GM12878 (cell line): Measurements from ENCODE around the gene HSBP1L1. TPM values are rescaled to one million over a fixed set of nuclear protein-coding genes. Genes with fewer than 3 reads are reported as not detected.

Source experiments
- ATAC-seq: fragments of 200-7000 bp; cut with Tn5 transposase; 3 replicates; pipeline ENCODE4 v1.9.1; 2020; ENCODE audit warnings: mild to moderate bottlenecking, moderate library complexity
- BruUV-seq: library from RNA; stranded (reverse); fragments of 400-500 nt; replicated peaks from 2 replicates; lab custom pipeline; 2021; lab: Mats Ljungman, UMichigan
- CTCF ChIA-PET: fragments of 300-600 bp; sonication (Branson Sonifier 250); formaldehyde crosslinking; extraction: SDS; loops from one replicate; lab custom pipeline; 2021; ENCODE audit warnings: inconsistent platforms; lab: Yijun Ruan, JAX
- POLR2A ChIA-PET: fragments of 350-600 bp; formaldehyde crosslinking; extraction: SDS; loops from one replicate; lab custom pipeline; 2021; ENCODE audit warnings: inconsistent platforms; lab: Charles Lee
- RAD21 ChIA-PET: fragments of 300-600 bp; sonication (Branson Sonifier 250); formaldehyde crosslinking; loops from one replicate; lab custom pipeline; 2023; ENCODE audit warnings: antibody characterized with exemption; ENCODE audit not compliant: unreplicated experiment; lab: Charles Lee
- SMC1A ChIA-PET: fragments of 300-600 bp; sonication (Branson Sonifier 250); formaldehyde crosslinking; loops from one replicate; lab custom pipeline; 2023; ENCODE audit not compliant: unreplicated experiment, uncharacterized antibody; lab: Charles Lee
- DNase-seq: peaks from one replicate; pipeline ENCODE4 v3.0.0-alpha.2; 2011; ENCODE audit warnings: low read depth, low spot score
- FAIRE-seq: peaks from 3 replicates; lab custom pipeline; 2011; peaks lifted over from hg19 to GRCh38; lab: Jason Lieb, UNC
- H2AFZ ChIP-seq: 2 replicates; pipeline ENCODE4 v1.6.0; 2011; ENCODE audit warnings: low read depth, low read length, control low read depth; ENCODE audit not compliant: control insufficient read depth
- H3K27ac ChIP-seq: 2 replicates; pipeline ENCODE4 v1.5.1; 2011; ENCODE audit warnings: control low read depth; ENCODE audit not compliant: control insufficient read depth, insufficient read depth
- H3K27me3 ChIP-seq, 2 experiments: replicated peaks in 1 of 2; 2 replicates each; pipeline versions ENCODE4 v1.6.0 to v1.6.1; 2011; ENCODE audit warnings: low read length in 1 of 2; ENCODE audit not compliant: control insufficient read depth in 2 of 2, insufficient read depth in 2 of 2
- H3K36me3 ChIP-seq, 2 experiments: 2 replicates each; pipeline ENCODE4 v1.5.1; 2011; ENCODE audit warnings: low read length in 1 of 2; ENCODE audit not compliant: control insufficient read depth in 2 of 2, insufficient read depth in 2 of 2
- H3K4me1 ChIP-seq: 2 replicates; pipeline ENCODE4 v1.6.1; 2011; ENCODE audit warnings: mild to moderate bottlenecking, low read length, moderate library complexity, mixed read lengths; ENCODE audit not compliant: control insufficient read depth, insufficient read depth
- H3K4me2 ChIP-seq: 2 replicates; pipeline ENCODE4 v1.6.0; 2011; ENCODE audit warnings: control low read depth; ENCODE audit not compliant: control insufficient read depth, insufficient read depth
- H3K4me3 ChIP-seq: fragments of 200-600 bp; sonication (generic); 2 replicates; pipeline ENCODE4 v1.5.1; 2016
- H3K79me2 ChIP-seq: 2 replicates; pipeline ENCODE4 v1.6.0; 2011; ENCODE audit warnings: low read length; ENCODE audit not compliant: control insufficient read depth, insufficient read depth
- H3K9ac ChIP-seq: 2 replicates; pipeline ENCODE4 v1.8.0; 2011; ENCODE audit warnings: low read length, control low read depth, mixed read lengths; ENCODE audit not compliant: control insufficient read depth, insufficient read depth
- H3K9me3 ChIP-seq: replicated peaks from 3 replicates; pipeline ENCODE4 v1.5.1; 2011; ENCODE audit warnings: mild to moderate bottlenecking, low read length; ENCODE audit not compliant: control insufficient read depth, insufficient read depth
- H4K20me1 ChIP-seq: 2 replicates; pipeline ENCODE4 v1.6.0; 2011; ENCODE audit not compliant: control insufficient read depth, insufficient read depth
- CHD2 ChIP-seq: IDR thresholded peaks from 2 replicates; pipeline ENCODE4 v1.6.1; 2011; ENCODE audit warnings: low read depth, low read length, improper control_type of control experiment, borderline replicate concordance
- EP300 ChIP-seq, 2 experiments: fragments of 150-350 bp in 1 of 2; IDR thresholded peaks; 2 replicates each; pipeline ENCODE4 v1.6.1; 2011 to 2012; ENCODE audit warnings: low read depth in 2 of 2, low read length in 2 of 2, borderline replicate concordance in 1 of 2, improper control_type of control experiment in 1 of 2, inconsistent platforms in 1 of 2; ENCODE audit not compliant: control insufficient read depth in 1 of 2
- ESRRA ChIP-seq: IDR thresholded peaks from 2 replicates; pipeline ENCODE4 v1.6.1; 2012; ENCODE audit warnings: mild to moderate bottlenecking, low read length, improper control_type of control experiment
- FOXK2 ChIP-seq: fragments of 450-650 bp; IDR thresholded peaks from 2 replicates; pipeline ENCODE4 v1.6.1; 2017; ENCODE audit warnings: mild to moderate bottlenecking, moderate library complexity
- GATAD2B ChIP-seq: fragments of 450-650 bp; conservative IDR thresholded peaks from 2 replicates; pipeline ENCODE4 v1.6.1; 2017; ENCODE audit warnings: low read depth, mild to moderate bottlenecking, moderate library complexity
- IRF5 ChIP-seq: fragments of 450-650 bp; IDR thresholded peaks from 2 replicates; pipeline ENCODE4 v1.6.1; 2017; ENCODE audit warnings: borderline replicate concordance
- JUNB ChIP-seq: IDR thresholded peaks from 2 replicates; pipeline ENCODE4 v1.6.1; 2016; ENCODE audit warnings: antibody characterized with exemption, mild to moderate bottlenecking
- JUND ChIP-seq: IDR thresholded peaks from 2 replicates; pipeline ENCODE4 v1.6.1; 2012; ENCODE audit warnings: low read depth, mild to moderate bottlenecking, low read length, improper control_type of control experiment, moderate library complexity
- MEF2A ChIP-seq: IDR thresholded peaks from 2 replicates; pipeline ENCODE4 v1.6.1; 2011; ENCODE audit warnings: low read depth, mild to moderate bottlenecking, low read length, moderate library complexity; ENCODE audit not compliant: insufficient read depth
- MEF2B ChIP-seq: fragments of 450-650 bp; IDR thresholded peaks from 2 replicates; pipeline ENCODE4 v1.6.1; 2018; ENCODE audit warnings: mild to moderate bottlenecking, moderate library complexity; ENCODE audit not compliant: partially characterized antibody, poor library complexity, severe bottlenecking
- NKRF ChIP-seq: fragments of 450-650 bp; conservative IDR thresholded peaks from 2 replicates; pipeline ENCODE4 v1.6.1; 2017; ENCODE audit warnings: mild to moderate bottlenecking, moderate library complexity
- NRF1 ChIP-seq: conservative IDR thresholded peaks from 2 replicates; pipeline ENCODE4 v1.6.1; 2011; ENCODE audit warnings: mild to moderate bottlenecking, low read depth, low read length, improper control_type of control experiment
- PBX3 ChIP-seq: IDR thresholded peaks from 2 replicates; pipeline ENCODE4 v1.6.1; 2011; ENCODE audit warnings: mild to moderate bottlenecking, low read depth, low read length, moderate library complexity; ENCODE audit not compliant: insufficient replicate concordance
- RAD51 ChIP-seq: fragments of 450-650 bp; IDR thresholded peaks from 2 replicates; pipeline ENCODE4 v1.6.1; 2016; ENCODE audit warnings: moderate library complexity, mild to moderate bottlenecking, inconsistent platforms
- RB1 ChIP-seq: fragments of 450-650 bp; formaldehyde crosslinking; IDR thresholded peaks from 2 replicates; pipeline ENCODE4 v1.6.1; 2017; ENCODE audit warnings: mild to moderate bottlenecking, borderline replicate concordance
- RFX5 ChIP-seq: IDR thresholded peaks from 2 replicates; pipeline ENCODE4 v1.6.1; 2011; ENCODE audit warnings: low read depth, low read length, improper control_type of control experiment
- ZNF384 ChIP-seq: IDR thresholded peaks from 2 replicates; pipeline ENCODE4 v1.6.1; 2012; ENCODE audit warnings: low read depth, mild to moderate bottlenecking, low read length, improper control_type of control experiment, borderline replicate concordance
- ZNF622 ChIP-seq: fragments of 450-650 bp; IDR thresholded peaks from 2 replicates; pipeline ENCODE4 v1.6.1; 2017; ENCODE audit warnings: mild to moderate bottlenecking, inconsistent platforms
- WGBS: methylation state at CpG from one replicate; pipeline ENCODE4 v1.1.6; 2016; ENCODE audit warnings: low lambda C conversion rate; ENCODE audit not compliant: insufficient replicate concordance, insufficient coverage; ENCODE audit errors: missing lambda C conversion rate; 5-methylcytosine and 5-hydroxymethylcytosine counted together
- in situ Hi-C: fragments of 300-500 bp; cut with MboI; formaldehyde crosslinking; loops from 9 replicates; pipeline ENCODE4 v1.14.3; 2018; ENCODE audit warnings: mixed read lengths
- intact Hi-C: fragments of 100-400 bp; cut with micrococcal nuclease; formaldehyde crosslinking; loops from one replicate; pipeline ENCODE4 v1.14.2; 2022; ENCODE audit not compliant: unreplicated experiment
- polyA plus RNA-seq, 11 experiments: library from polyadenylated mRNA; depleted of rRNA in 4 of 11; unstranded in 6 of 11; stranded (reverse) in 5 of 11; fragments of >200 nt; fragmentation: Nextera tagmentation in 4 of 11; fragmentation: Illumina TruSeq in 1 of 11; extraction: Ambion mirVana in 4 of 11; extraction: Trizol in 1 of 11; gene quantifications; 1 replicate in 1 of 11; 2 replicates in 10 of 11; pipeline versions ENCODE4 v1.2.1 to v1.2.3, GENCODE V29; 2011 to 2016; ENCODE audit warnings: inconsistent platforms in 2 of 11, missing spikeins in 2 of 11, low read depth in 1 of 11
- total RNA-seq, 4 experiments: library from RNA; depleted of rRNA in 3 of 4; stranded (reverse); fragments of >200 nt in 3 of 4; fragmentation: Illumina TruSeq in 1 of 4; extraction: Trizol in 1 of 4; gene quantifications; 2 replicates each; pipeline versions ENCODE4 v1.2.1 to v1.2.3, GENCODE V29; 2013 to 2021

HSBP1L1 gene
- total and polyA plus RNA-seq, 10 of the 15 experiments (the other 5 are each of a cell fraction or from before 2014, with no cell fraction given) = 0.97 to 14.0 (median 6.9) TPM; not detected in 1

GRCh38 chr18:79945118-79946042 lies 19.1 kb upstream of the HSBP1L1 start:
- ATAC-seq (peak; percentile 42), FAIRE-seq (no peak), DNase-seq (no peak)
- H3K27ac ChIP-seq = peak overlapping the region; percentile 52
- H4K20me1 ChIP-seq = no peaks in the 10 kb centered on the region
- ChIA-PET CTCF (no interaction called here), POLR2A (interaction anchor here (1.7 kb wide), 1 partner anchor 10 kb away, joined by 5 read pairs; no protein-coding TSS in a partner anchor), SMC1A (interaction anchor here (0.9 to 1.6 kb wide), 4 partner anchors 14 to 161 kb away, joined by 3 to 5 read pairs (median 3); no protein-coding TSS in a partner anchor), RAD21 (no interaction called here)
- H3K36me3 ChIP-seq = peaks cover 8 to 14% of the 10 kb centered on the region in 2 experiments
- in situ Hi-C loops (no loop called here), intact Hi-C loops (no loop called here)
- H3K4me1 ChIP-seq = peaks cover 40% of the 10 kb centered on the region
- 0 out of 2 replicates have a peak overlapping the region, but pooled peaks have one; percentile 1 for H3K9ac ChIP-seq
- H3K27me3 ChIP-seq = no peaks in the 10 kb centered on the region
- no TSS peak for BruUV-seq
- peak overlapping the region; percentile 57 for H3K4me2 ChIP-seq
- peak overlapping the region; percentile 51; the same call in 1 of the 2 replicates for H3K4me3 ChIP-seq
- no peak overlapping the region for H2AFZ ChIP-seq
- peaks cover 34% of the 10 kb centered on the region for H3K79me2 ChIP-seq
- 53% methylated on average over 17 of the region's 17 CpGs for WGBS
- H3K9me3 ChIP-seq = no peaks in the 10 kb centered on the region
- TF ChIP-seq ZNF384 (0 out of 2 replicates have a peak, but pooled peaks have one; percentile 23), GATAD2B (0 out of 2 replicates have a peak, but pooled peaks have one; percentile 18), FOXK2 (no peak), ESRRA (no peak), MEF2A (peak; percentile 33; the same call in 1 of the 2 replicates), CHD2 (no peak), NRF1 (no peak), MEF2B (peak; percentile 90), RAD51 (peak; percentile 35; the same call in 1 of the 2 replicates), RB1 (no peak), IRF5 (no peak), ZNF622 (no peak), PBX3 (no peak), EP300 (IDR thresholded peaks at IDR 0.05; ENCODE audit: borderline replicate concordance in 1 of 2, control insufficient read depth in 1 of 2, low read depth in 2 of 2, low read length in 2 of 2) (peak in 1 of 2 experiments; percentile 16; a peak in 1 of 4 replicates), JUNB (no peak), NKRF (no peak), JUND (no peak), RFX5 (no peak)
